ENCODE data around the gene ABCB8. TPM values are rescaled to one million over a fixed set of nuclear protein-coding genes. Genes with fewer than 3 reads are reported as not detected.
"Not testable (repeated sequence)": the region's sequence is repeated elsewhere in the genome, so short reads cannot be mapped to it uniquely, and the experiment has no call there.

The ABCB8 gene
- total and polyA plus RNA-seq, 2 of the 4 experiments (the other 2 are of a cell fraction) = 16.3 to 26.8 TPM

- Histone ChIP-seq H2BK120ac (ENCODE audit: low read depth, low read length) (no peak overlapping the region), H3K27ac (ENCODE audit: insufficient read depth, low read length) (no peak overlapping the region), H2BK20ac (ENCODE audit: low read depth, low read length) (no peak overlapping the region), H2AFZ (replicated peaks; ENCODE audit: low read length, poor library complexity) (peak overlapping the region; percentile 51), H3K14ac (replicated peaks; ENCODE audit: low read depth, low read length) (no peak overlapping the region), H4K91ac (ENCODE audit: insufficient read depth, low read depth, low read length) (no peak overlapping the region), H3K9me1 (ENCODE audit: insufficient read depth, low read length) (no peaks in the 10 kb centered on the region), H4K5ac (ENCODE audit: low read depth, low read length) (no peak overlapping the region), H2BK15ac (ENCODE audit: low read depth, low read length) (no peak overlapping the region), H3K4ac (ENCODE audit: low read depth, low read length) (no peak overlapping the region), H3K9me3 (ENCODE audit: control insufficient read depth, insufficient read depth, low read length) (no peaks in the 10 kb centered on the region), H4K8ac (ENCODE audit: low read depth in 2 of 2, low read length in 2 of 2) (no peak overlapping the region), H3K36me3 (ENCODE audit: control insufficient read depth, insufficient read depth, low read length) (no peaks in the 10 kb centered on the region), H2BK5ac (ENCODE audit: low read depth, low read length, poor library complexity, severe bottlenecking) (no peak overlapping the region), H3K23ac (ENCODE audit: low read depth, low read length) (no peak overlapping the region), H3K4me1 (ENCODE audit: control insufficient read depth, insufficient read depth, low read length) (no peaks in the 10 kb centered on the region), H2AK5ac (ENCODE audit: low read depth, low read length) (no peak overlapping the region), H3K9ac (ENCODE audit: low read depth, low read length) (no peak overlapping the region), H3K79me1 (ENCODE audit: low read depth in 1 of 2, low read length in 2 of 2) (peaks cover 10 to 16% of the 10 kb centered on the region in 2 experiments; a peak in 3 of 4 replicates), H4K20me1 (ENCODE audit: insufficient read depth, low read length) (no peaks in the 10 kb centered on the region), H3K27me3 (ENCODE audit: control insufficient read depth, insufficient read depth, low read length) (peaks cover 17% of the 10 kb centered on the region), H2AK9ac (replicated peaks; ENCODE audit: low read depth, low read length, poor library complexity) (peak overlapping the region; percentile 42), H3K4me2 (ENCODE audit: low read depth, low read length) (no peak overlapping the region), H3K18ac (ENCODE audit: low read depth, low read length) (no peak overlapping the region), H3K4me3 (ENCODE audit: insufficient read depth, low read depth, low read length) (no peak overlapping the region), H3K56ac (ENCODE audit: extremely low read depth, insufficient read depth, low read length) (no peak overlapping the region)
- ATAC-seq (ENCODE audit: low read depth) = no peak
- TF ChIP-seq, protein P1, sequence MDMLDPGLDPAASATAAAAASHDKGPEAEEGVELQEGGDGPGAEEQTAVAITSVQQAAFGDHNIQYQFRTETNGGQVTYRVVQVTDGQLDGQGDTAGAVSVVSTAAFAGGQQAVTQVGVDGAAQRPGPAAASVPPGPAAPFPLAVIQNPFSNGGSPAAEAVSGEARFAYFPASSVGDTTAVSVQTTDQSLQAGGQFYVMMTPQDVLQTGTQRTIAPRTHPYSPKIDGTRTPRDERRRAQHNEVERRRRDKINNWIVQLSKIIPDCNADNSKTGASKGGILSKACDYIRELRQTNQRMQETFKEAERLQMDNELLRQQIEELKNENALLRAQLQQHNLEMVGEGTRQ (IDR thresholded peaks at IDR 0.05; ENCODE audit: low read depth, low read length) = no peak
- peak; percentile 43; the same call in 1 of the 2 replicates for TF ChIP-seq CEBPB (IDR thresholded peaks at IDR 0.05; ENCODE audit: low read depth, low read length)
- TF ChIP-seq RFX5 (IDR thresholded peaks at IDR 0.05; ENCODE audit: low read depth, low read length) = no peak
- CTCF ChIA-PET = no interaction called here
- dilution Hi-C loops (cut with HindIII; ENCODE audit: low sequenced_read_pairs, unreplicated experiment) (no loop called here), in situ Hi-C loops (cut with MboI; ENCODE audit: low sequenced_read_pairs) (no loop called here), intact Hi-C loops (cut with micrococcal nuclease) (no loop called here)
- BruUV-seq (replicated peaks) = no TSS peak
- POLR2A ChIA-PET (ENCODE audit: unreplicated experiment) = no interaction called here
- DNase-seq = peak; percentile 52
- WGBS, 2 experiments (ENCODE audit: extremely low coverage in 2 of 2, insufficient read length in 1 of 2) = 100% methylated on average over 1 of the region's 4 CpGs; no CpG with 5 or more reads in 1 of the 2 experiments
Measured at GRCh38 chr7:151025924-151026671, 2.2 kb upstream of the ABCB8 start.

DNA sequence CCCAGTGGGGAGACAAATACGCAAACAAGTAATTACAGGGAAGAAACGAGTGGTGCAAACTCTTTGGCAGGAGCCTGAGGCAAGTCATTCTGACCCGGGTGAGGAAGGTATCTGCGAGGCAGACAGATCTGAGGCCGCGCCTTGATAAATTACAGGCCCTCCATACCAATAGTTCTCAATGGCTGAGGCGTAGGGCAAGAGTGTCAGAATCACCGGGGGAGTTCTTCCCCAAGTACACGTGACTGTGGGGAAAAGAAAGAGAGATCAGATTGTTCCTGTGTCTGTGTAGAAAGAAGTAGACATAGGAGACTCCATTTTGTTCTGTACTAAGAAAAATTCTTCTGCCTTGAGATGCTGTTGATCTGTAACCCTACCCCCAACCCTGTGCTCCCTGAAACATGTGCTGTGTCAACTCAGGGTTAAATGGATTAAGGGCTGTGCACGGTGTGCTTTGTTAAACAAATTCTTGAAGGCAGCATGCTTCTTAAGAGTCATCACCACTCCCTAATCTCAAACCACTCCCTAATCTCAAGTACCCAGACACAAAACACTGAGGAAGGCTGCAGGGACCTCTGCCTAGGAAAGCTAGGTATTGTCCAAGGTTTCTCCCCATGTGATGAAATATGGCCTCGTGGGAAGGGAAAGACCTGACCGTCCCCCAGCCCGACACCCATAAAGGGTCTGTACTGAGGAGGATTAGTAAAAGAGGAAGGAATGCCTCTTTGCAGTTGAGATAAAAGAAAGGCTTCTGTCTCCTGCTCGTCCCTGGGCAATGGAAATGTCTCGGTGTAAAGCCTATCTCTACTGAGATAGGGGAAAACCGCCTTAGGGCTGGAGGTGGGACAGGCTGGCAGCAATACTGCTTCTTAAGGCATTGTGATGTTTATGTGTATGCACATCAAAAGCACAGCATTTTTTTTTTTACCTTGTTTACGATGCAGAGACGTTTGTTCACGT is 1.2 kb upstream of the ABCB8 start:
- H3K23ac ChIP-seq (ENCODE audit: low read depth, low read length); intact Hi-C loops (cut with micrococcal nuclease); H4K5ac ChIP-seq (ENCODE audit: low read depth, low read length); H3K4me2 ChIP-seq (ENCODE audit: low read depth, low read length); H3K56ac ChIP-seq (ENCODE audit: extremely low read depth, insufficient read depth, low read length); H2BK5ac ChIP-seq (ENCODE audit: low read depth, low read length, poor library complexity, severe bottlenecking); dilution Hi-C loops (cut with HindIII; ENCODE audit: low sequenced_read_pairs, unreplicated experiment); H2AK5ac ChIP-seq (ENCODE audit: low read depth, low read length); H3K9me1 ChIP-seq (ENCODE audit: insufficient read depth, low read length); H4K91ac ChIP-seq (ENCODE audit: insufficient read depth, low read depth, low read length); in situ Hi-C loops (cut with MboI; ENCODE audit: low sequenced_read_pairs); H2AFZ ChIP-seq (replicated peaks; ENCODE audit: low read length, poor library complexity); DNase-seq; H3K14ac ChIP-seq (replicated peaks; ENCODE audit: low read depth, low read length); H3K4me1 ChIP-seq (ENCODE audit: control insufficient read depth, insufficient read depth, low read length); H3K9ac ChIP-seq (ENCODE audit: low read depth, low read length); H3K9me3 ChIP-seq (ENCODE audit: control insufficient read depth, insufficient read depth, low read length); H2BK20ac ChIP-seq (ENCODE audit: low read depth, low read length); H3K36me3 ChIP-seq (ENCODE audit: control insufficient read depth, insufficient read depth, low read length); H3K27ac ChIP-seq (ENCODE audit: insufficient read depth, low read length); POLR2A ChIA-PET (ENCODE audit: unreplicated experiment); H3K4me3 ChIP-seq (ENCODE audit: insufficient read depth, low read depth, low read length); H3K4ac ChIP-seq (ENCODE audit: low read depth, low read length); H3K18ac ChIP-seq (ENCODE audit: low read depth, low read length); H4K20me1 ChIP-seq (ENCODE audit: insufficient read depth, low read length); H2BK120ac ChIP-seq (ENCODE audit: low read depth, low read length); H2BK15ac ChIP-seq (ENCODE audit: low read depth, low read length); BruUV-seq (replicated peaks); ATAC-seq (ENCODE audit: low read depth): not testable (repeated sequence)
- Histone ChIP-seq H3K27me3 (ENCODE audit: control insufficient read depth, insufficient read depth, low read length) (peaks cover 11% of the 10 kb centered on the region), H3K79me1 (ENCODE audit: low read depth in 1 of 2, low read length in 2 of 2) (peaks cover 10 to 17% of the 10 kb centered on the region in 2 experiments; a peak in 3 of 4 replicates), H2AK9ac (replicated peaks; ENCODE audit: low read depth, low read length, poor library complexity) (peak overlapping the region; percentile 9), H4K8ac (ENCODE audit: low read depth in 2 of 2, low read length in 2 of 2) (peak overlapping the region; percentile 87 to 88; a peak in 3 of 4 replicates)
- CTCF ChIA-PET = interaction anchor here (1.1 to 1.2 kb wide), 4 partner anchors 9 to 86 kb away, joined by 3 to 8 read pairs (median 4); no protein-coding TSS in a partner anchor
- WGBS, 2 experiments (ENCODE audit: extremely low coverage in 2 of 2, insufficient read length in 1 of 2) = no CpG with 5 or more reads among the region's 19 CpGs
